C4-2B (cell line): ENCODE measurements around the gene SGSM2.

Experiments
- ZFX ChIP-seq: fragments of 450-650 bp; IDR thresholded peaks from 2 replicates; pipeline ENCODE4 v1.6.1; 2017
- TF ChIP-seq, protein P1 (sequence below): fragments of 450-650 bp; conservative IDR thresholded peaks from 2 replicates; pipeline ENCODE4 v1.5.1; 2017; ENCODE audit warnings: mild to moderate bottlenecking

DNA sequence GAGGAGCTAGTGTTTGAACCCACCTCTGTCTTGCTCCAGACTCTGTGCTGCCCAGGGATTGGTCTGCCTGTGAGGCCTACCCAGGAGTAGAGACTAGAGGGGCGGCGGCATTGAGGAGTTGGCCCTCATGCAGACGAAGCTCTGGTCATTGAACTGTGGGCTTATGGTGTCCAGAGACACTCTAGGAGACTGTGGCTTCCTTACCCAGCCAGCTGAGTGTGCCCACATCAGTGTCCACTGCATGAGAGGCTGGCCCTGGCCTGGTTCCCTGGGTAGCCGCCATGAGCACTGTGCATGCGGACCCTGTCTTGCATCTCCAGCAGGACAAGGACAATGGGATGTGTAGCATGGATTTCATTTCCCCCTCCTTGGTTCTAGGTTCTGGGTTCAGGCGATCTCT lies 14.0 kb downstream of the SGSM2 start:
- TF ChIP-seq, protein P1, sequence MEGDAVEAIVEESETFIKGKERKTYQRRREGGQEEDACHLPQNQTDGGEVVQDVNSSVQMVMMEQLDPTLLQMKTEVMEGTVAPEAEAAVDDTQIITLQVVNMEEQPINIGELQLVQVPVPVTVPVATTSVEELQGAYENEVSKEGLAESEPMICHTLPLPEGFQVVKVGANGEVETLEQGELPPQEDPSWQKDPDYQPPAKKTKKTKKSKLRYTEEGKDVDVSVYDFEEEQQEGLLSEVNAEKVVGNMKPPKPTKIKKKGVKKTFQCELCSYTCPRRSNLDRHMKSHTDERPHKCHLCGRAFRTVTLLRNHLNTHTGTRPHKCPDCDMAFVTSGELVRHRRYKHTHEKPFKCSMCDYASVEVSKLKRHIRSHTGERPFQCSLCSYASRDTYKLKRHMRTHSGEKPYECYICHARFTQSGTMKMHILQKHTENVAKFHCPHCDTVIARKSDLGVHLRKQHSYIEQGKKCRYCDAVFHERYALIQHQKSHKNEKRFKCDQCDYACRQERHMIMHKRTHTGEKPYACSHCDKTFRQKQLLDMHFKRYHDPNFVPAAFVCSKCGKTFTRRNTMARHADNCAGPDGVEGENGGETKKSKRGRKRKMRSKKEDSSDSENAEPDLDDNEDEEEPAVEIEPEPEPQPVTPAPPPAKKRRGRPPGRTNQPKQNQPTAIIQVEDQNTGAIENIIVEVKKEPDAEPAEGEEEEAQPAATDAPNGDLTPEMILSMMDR = no peak
- no peak for TF ChIP-seq ZFX
